Transverse colon (tissue), 3 donors: ENCODE data around the gene MET.

ENCODE experiments used
- POLR2A ChIP-seq: fragments of 450-650 bp; IDR thresholded peaks from one replicate; pipeline ENCODE4 v1.6.1; 2016; ENCODE audit warnings: antibody characterized with exemption, mild to moderate bottlenecking, moderate library complexity
- TF ChIP-seq, protein P1 (sequence below), 5 experiments: fragments of 200-600 bp in 3 of 5; fragments of 450-650 bp in 2 of 5; sonication (generic) in 3 of 5; IDR thresholded peaks; 1 replicate in 2 of 5; 2 replicates in 3 of 5; pipeline ENCODE4 v1.5.1; 2016 to 2017; ENCODE audit warnings: antibody characterized with exemption in 5 of 5, inconsistent platforms in 3 of 5, mild to moderate bottlenecking in 2 of 5, moderate library complexity in 1 of 5

DNA sequence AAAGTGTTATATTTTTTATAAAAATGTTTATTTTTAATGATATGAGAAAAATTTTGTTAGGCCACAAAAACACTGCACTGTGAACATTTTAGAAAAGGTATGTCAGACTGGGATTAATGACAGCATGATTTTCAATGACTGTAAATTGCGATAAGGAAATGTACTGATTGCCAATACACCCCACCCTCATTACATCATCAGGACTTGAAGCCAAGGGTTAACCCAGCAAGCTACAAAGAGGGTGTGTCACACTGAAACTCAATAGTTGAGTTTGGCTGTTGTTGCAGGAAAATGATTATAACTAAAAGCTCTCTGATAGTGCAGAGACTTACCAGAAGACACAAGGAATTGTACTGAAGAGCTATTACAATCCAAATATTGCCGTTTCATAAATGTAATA is 125.6 kb downstream of the MET start:
- TF ChIP-seq, protein P1, sequence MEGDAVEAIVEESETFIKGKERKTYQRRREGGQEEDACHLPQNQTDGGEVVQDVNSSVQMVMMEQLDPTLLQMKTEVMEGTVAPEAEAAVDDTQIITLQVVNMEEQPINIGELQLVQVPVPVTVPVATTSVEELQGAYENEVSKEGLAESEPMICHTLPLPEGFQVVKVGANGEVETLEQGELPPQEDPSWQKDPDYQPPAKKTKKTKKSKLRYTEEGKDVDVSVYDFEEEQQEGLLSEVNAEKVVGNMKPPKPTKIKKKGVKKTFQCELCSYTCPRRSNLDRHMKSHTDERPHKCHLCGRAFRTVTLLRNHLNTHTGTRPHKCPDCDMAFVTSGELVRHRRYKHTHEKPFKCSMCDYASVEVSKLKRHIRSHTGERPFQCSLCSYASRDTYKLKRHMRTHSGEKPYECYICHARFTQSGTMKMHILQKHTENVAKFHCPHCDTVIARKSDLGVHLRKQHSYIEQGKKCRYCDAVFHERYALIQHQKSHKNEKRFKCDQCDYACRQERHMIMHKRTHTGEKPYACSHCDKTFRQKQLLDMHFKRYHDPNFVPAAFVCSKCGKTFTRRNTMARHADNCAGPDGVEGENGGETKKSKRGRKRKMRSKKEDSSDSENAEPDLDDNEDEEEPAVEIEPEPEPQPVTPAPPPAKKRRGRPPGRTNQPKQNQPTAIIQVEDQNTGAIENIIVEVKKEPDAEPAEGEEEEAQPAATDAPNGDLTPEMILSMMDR (IDR thresholded peaks at IDR 0.05): no peak
- no peak for TF ChIP-seq POLR2A
